GM19328 (cell line): ENCODE data around the gene HERC2.
"Not testable (repeated sequence)": the region's sequence is repeated elsewhere in the genome, so short reads cannot be mapped to it uniquely, and the experiment has no call there.

Source experiments
- ATAC-seq: cut with Tn5 transposase; IDR thresholded peaks from one replicate; pipeline ENCODE4 v1.9.1; 2021; ENCODE audit warnings: mild to moderate bottlenecking, moderate library complexity; ENCODE audit not compliant: unreplicated experiment

HERC2 gene

GRCh38 chr15:28322129-28322588, at the start of gene HERC2:
Gene HERC2 (minus strand): TSS chr15:28322179. CDS start chr15:28321433, 746 bp downstream.
- not testable (repeated sequence) for ATAC-seq

GRCh38 chr15:28365502-28365901, 43.5 kb upstream of the HERC2 start:
- not testable (repeated sequence) for ATAC-seq

- not testable (repeated sequence) for ATAC-seq
Measured at GRCh38 chr15:28357984-28358383, 36.0 kb upstream of the HERC2 start, which contains the start of gene GOLGA6L24. Gene GOLGA6L24 (minus strand): TSS chr15:28358084. CDS start chr15:28358023, 61 bp downstream.

- not testable (repeated sequence) for ATAC-seq
Measured at GRCh38 chr15:28321358-28322078, 461 bp downstream of the HERC2 start.

- ATAC-seq, result not testable (repeated sequence)
Measured at GRCh38 chr15:28319725-28320124, 2.3 kb downstream of the HERC2 start.

- not testable (repeated sequence) for ATAC-seq
Measured at GRCh38 chr15:28318828-28319227, 3.2 kb downstream of the HERC2 start.

- ATAC-seq, result not testable (repeated sequence)
Measured at GRCh38 chr15:28318122-28318521, 3.9 kb downstream of the HERC2 start.

GRCh38 chr15:28316958-28317357, 5.0 kb downstream of the HERC2 start:
- ATAC-seq, result not testable (repeated sequence)

- not testable (repeated sequence) for ATAC-seq
Measured at GRCh38 chr15:28310454-28310853, 11.5 kb downstream of the HERC2 start.

GRCh38 chr15:28308718-28309117, 13.3 kb downstream of the HERC2 start:
- not testable (repeated sequence) for ATAC-seq

GRCh38 chr15:28305700-28306099, 16.3 kb downstream of the HERC2 start:
- ATAC-seq, result not testable (repeated sequence)

GRCh38 chr15:28297434-28297833, 24.5 kb downstream of the HERC2 start:
- not testable (repeated sequence) for ATAC-seq

- ATAC-seq, result not testable (repeated sequence)
Measured at GRCh38 chr15:28296814-28297213, 25.2 kb downstream of the HERC2 start.

- ATAC-seq, result not testable (repeated sequence)
Measured at GRCh38 chr15:28295009-28295563, 26.9 kb downstream of the HERC2 start.

- not testable (repeated sequence) for ATAC-seq
Measured at GRCh38 chr15:28294560-28294959, 27.4 kb downstream of the HERC2 start.

- peak; percentile 19 for ATAC-seq
Measured at GRCh38 chr15:28289694-28290463, 32.1 kb downstream of the HERC2 start.

GRCh38 chr15:28288830-28289693, 32.9 kb downstream of the HERC2 start:
- ATAC-seq, result peak; percentile 48

- ATAC-seq, result not testable (repeated sequence)
Measured at GRCh38 chr15:28286659-28287058, 35.3 kb downstream of the HERC2 start.

GRCh38 chr15:28286031-28286430, 35.9 kb downstream of the HERC2 start:
- ATAC-seq, result no peak

- no peak for ATAC-seq
Measured at GRCh38 chr15:28281876-28282275, 40.1 kb downstream of the HERC2 start.
